RWPE2 (cell line): Measurements from ENCODE around the gene IL17REL.
A peak's percentile ranks its signal among the peaks of the same experiment; 100 is the strongest.

Experiments used
- ATAC-seq: fragments of 200-7000 bp; cut with Tn5 transposase; 3 replicates; pipeline ENCODE4 v1.9.1; 2021; ENCODE audit warnings: low read depth
- DNase-seq: peaks from one replicate; pipeline ENCODE4 v3.0.0-alpha.2; 2020; ENCODE audit warnings: low spot score
- H3K27ac ChIP-seq: fragments of 450-650 bp; 2 replicates; pipeline ENCODE4 v1.5.1; 2017; ENCODE audit warnings: mild to moderate bottlenecking; ENCODE audit not compliant: poor library complexity, severe bottlenecking
- H3K27me3 ChIP-seq: fragments of 250-450 bp; sonication (Bioruptor Pico); 2 replicates; pipeline ENCODE4 v1.5.1; 2021; ENCODE audit warnings: mild to moderate bottlenecking, moderate library complexity; ENCODE audit not compliant: insufficient read depth, poor library complexity, severe bottlenecking
- H3K36me3 ChIP-seq: fragments of 250-450 bp; sonication (Bioruptor Pico); 2 replicates; pipeline ENCODE4 v1.5.1; 2020; ENCODE audit warnings: low read depth, mild to moderate bottlenecking, moderate library complexity
- H3K4me1 ChIP-seq: fragments of 250-450 bp; sonication (Bioruptor Pico); 2 replicates; pipeline ENCODE4 v1.5.1; 2021; ENCODE audit warnings: mild to moderate bottlenecking, moderate library complexity; ENCODE audit not compliant: insufficient read depth, poor library complexity, severe bottlenecking
- H3K4me3 ChIP-seq: fragments of 250-450 bp; sonication (Bioruptor Pico); 2 replicates; pipeline ENCODE4 v1.5.1; 2021; ENCODE audit warnings: mild to moderate bottlenecking, moderate library complexity; ENCODE audit not compliant: severe bottlenecking
- H3K9me3 ChIP-seq: fragments of 250-450 bp; sonication (Bioruptor Pico); 2 replicates; pipeline ENCODE4 v1.5.1; 2021; ENCODE audit warnings: mild to moderate bottlenecking, moderate library complexity; ENCODE audit not compliant: severe bottlenecking
- TF ChIP-seq, protein P1 (sequence below): fragments of 450-650 bp; IDR thresholded peaks from one replicate; pipeline ENCODE4 v1.5.1; 2017; ENCODE audit warnings: mild to moderate bottlenecking, moderate library complexity; ENCODE audit not compliant: poor library complexity, severe bottlenecking

The IL17REL gene

DNA sequence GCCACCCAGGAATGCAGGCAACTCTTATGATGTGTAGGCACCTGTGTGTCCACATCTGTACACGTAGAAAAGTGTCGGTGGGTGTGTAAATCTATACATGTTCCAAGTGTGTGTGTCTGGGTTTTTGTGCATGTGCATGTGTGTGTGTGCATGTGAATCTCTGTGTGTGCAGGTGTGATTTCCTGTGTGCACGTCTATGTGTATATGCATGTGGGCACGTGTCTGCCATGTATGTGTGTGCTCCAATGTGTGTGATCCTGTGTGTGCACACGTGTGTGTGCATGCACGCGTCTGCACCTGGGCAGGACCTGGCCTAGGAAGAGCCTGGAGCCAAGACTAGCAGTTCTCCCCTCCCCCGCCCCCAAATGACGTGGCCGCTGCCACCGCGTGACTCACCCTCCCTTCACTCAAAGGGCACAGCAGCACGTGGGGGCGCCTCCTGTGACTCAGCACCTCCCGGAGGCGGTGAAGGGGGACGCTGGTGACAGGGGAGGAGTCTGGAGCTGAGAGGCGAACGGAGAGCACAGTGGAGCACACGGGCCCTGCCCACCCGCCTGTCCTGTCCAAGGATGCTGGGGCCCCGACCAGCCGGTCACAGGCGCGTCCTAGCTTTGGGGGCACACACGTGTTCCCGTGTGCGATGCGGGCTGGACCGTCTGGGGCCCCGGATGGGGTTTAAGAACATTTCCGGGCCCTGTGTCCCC lies 41.9 kb downstream of the IL17REL start:
- TF ChIP-seq, protein P1, sequence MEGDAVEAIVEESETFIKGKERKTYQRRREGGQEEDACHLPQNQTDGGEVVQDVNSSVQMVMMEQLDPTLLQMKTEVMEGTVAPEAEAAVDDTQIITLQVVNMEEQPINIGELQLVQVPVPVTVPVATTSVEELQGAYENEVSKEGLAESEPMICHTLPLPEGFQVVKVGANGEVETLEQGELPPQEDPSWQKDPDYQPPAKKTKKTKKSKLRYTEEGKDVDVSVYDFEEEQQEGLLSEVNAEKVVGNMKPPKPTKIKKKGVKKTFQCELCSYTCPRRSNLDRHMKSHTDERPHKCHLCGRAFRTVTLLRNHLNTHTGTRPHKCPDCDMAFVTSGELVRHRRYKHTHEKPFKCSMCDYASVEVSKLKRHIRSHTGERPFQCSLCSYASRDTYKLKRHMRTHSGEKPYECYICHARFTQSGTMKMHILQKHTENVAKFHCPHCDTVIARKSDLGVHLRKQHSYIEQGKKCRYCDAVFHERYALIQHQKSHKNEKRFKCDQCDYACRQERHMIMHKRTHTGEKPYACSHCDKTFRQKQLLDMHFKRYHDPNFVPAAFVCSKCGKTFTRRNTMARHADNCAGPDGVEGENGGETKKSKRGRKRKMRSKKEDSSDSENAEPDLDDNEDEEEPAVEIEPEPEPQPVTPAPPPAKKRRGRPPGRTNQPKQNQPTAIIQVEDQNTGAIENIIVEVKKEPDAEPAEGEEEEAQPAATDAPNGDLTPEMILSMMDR = no peak
- Histone ChIP-seq H3K4me3 (peak overlapping the region; percentile 27), H3K9me3 (no peaks in the 10 kb centered on the region), H3K27me3 (no peaks in the 10 kb centered on the region), H3K4me1 (peaks cover 6% of the 10 kb centered on the region), H3K27ac (peak overlapping the region; percentile 38), H3K36me3 (no peaks in the 10 kb centered on the region)
- DNase-seq (peak; percentile 94), ATAC-seq (peak; percentile 67)

DNA sequence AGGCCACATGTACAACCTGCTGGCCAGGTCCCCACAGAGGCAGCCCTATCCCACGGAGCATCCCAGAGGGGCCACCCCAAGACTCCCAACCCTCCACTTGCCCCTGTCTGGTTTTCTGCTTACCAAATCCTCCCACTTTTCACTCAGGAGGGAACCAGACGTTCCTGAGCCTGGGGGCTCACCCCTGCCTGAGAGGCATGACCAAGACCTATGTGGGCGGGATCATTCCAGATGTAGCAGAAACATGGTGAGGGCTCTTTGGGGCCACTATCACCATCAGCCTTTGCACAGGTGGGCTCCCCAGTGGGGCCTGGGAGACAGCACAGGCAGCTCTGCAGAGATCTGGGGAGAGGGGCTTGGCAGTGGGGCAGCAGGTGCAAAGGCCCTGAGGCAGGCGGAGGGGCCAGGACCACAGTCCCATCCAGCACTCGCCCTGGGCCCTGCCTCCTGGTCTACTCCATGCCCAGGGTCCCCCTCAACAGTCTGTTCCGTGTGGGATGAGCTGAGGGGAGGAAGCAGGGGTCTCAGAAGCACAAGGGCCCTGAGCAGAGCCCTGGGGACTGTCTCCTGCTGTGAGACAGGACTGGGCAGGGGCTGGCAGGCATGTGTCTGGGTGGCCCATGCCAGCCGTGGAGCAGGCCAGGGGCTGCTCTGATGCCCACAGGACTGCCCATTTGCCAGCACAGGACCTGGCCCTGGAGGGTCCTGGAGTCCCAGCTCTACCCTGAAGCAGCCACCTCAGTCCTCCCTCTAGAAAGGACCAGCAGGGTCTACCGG lies 42.6 kb downstream of the IL17REL start:
- Histone ChIP-seq H3K4me1 (peaks cover 4% of the 10 kb centered on the region), H3K9me3 (no peaks in the 10 kb centered on the region), H3K27me3 (no peaks in the 10 kb centered on the region), H3K4me3 (no peak overlapping the region), H3K27ac (peak overlapping the region; percentile 12), H3K36me3 (peaks cover 4% of the 10 kb centered on the region; the same call in 1 of the 2 replicates)
- TF ChIP-seq, protein P1 = no peak
- ATAC-seq (no peak), DNase-seq (no peak)

DNA sequence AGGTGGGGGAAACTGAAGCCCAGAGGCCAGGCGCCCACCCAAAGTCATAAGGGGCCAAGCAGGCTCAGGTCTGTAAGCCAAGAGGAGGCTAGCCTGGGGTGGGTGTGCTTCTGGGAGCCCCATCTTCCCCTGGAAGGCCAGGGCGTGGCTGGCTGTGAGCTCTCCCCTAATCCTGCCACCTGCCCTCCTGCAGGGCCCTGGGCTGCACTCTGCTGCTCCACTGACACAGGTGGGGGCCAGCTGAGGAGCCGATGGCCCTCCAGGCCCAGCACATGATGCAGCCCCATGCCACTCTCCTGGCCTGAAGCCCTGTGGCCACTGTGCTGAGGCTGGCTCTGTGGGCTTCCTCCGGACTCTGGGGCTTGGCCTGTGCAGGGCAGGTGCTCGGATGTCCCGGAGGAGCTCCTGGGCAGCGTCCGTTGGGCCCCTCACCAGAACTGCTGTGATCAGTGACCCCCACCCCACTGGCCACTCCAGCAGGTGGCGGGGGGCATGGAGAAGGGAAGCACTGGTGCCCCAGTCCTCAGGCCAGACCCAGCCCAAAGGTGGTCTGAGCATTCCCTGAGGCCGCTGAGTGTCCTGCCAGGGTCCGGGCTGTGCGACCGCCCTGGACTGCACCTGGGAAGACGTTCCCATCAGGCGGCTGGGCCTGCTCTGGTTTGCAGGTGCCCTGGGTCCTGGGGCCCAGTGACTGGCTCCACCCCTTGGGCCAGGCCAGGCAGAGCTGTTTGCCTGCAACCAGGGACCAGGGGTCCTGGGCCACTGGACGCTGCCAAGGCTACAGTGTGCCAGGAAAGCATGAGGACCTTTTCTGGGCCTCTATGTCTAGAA lies 43.5 kb downstream of the IL17REL start:
- Histone ChIP-seq H3K27ac (no peak overlapping the region), H3K36me3 (peaks cover 11% of the 10 kb centered on the region), H3K4me3 (no peak overlapping the region), H3K4me1 (peaks cover 4% of the 10 kb centered on the region), H3K27me3 (no peaks in the 10 kb centered on the region), H3K9me3 (no peaks in the 10 kb centered on the region)
- DNase-seq (peak; percentile 59), ATAC-seq (0 out of 3 replicates have a peak, but pooled peaks have one; percentile 1)
- TF ChIP-seq, protein P1 = no peak

DNA sequence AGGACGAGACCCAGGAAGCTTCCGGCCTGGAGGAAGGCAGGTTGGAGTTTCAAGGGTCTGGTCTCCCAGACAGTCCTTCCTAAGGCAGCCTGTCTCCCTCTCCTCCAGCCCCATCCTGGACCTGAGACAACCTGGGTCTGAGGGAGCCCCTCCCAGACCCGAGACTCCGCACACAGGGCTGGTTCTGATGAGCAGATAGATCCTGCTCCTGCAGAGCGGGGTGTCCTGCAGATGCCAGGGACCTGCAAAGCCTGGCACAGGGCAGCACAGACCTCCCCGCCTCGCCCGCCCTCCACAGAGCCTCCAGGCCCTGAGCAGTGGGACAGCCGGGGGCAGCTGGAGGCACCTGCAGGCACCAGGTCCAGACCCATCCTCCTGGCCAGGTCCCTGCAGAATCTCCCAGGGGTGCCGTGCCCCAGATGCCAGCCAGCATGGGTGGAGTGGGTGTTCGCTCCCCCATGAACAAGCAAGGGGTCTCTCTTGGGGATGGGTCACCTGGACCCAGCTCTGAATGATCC lies 44.2 kb downstream of the IL17REL start:
- Histone ChIP-seq H3K4me1 (peaks cover 9% of the 10 kb centered on the region), H3K4me3 (no peak overlapping the region), H3K27ac (no peak overlapping the region), H3K36me3 (peaks cover 18% of the 10 kb centered on the region), H3K27me3 (no peaks in the 10 kb centered on the region), H3K9me3 (no peaks in the 10 kb centered on the region)
- TF ChIP-seq, protein P1 = no peak
- no peak for DNase-seq
- ATAC-seq = 0 out of 3 replicates have a peak, but pooled peaks have one; percentile 1
